Measurements from ENCODE around the gene SLC38A2.

Gene SLC38A2

GRCh38 chr12:46379352-46379751, 6.8 kb upstream of the SLC38A2 start:
- TF ChIP-seq CTCF (IDR thresholded peaks at IDR 0.05), result no peak

DNA sequence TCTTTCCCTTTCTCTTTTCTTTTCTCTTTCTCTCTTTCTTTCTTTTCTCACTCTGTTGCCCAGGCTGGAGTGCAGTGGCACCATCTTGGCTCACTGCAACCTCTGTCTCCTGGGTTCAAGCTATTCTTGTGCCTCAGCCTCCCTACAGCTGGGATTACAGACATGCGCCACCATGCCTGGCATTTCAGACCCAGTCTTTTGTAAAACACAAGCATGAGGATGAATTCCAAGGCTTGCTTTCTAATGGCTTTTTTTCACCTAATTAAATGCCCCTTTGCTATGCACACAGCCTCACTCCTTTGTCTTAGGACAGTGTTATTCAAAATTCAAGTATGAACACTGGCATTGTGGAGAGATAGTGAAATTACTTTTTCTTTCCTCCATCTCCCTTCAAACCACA, 6.0 kb upstream of the SLC38A2 start:
- TF ChIP-seq CTCF (IDR thresholded peaks at IDR 0.05), result no peak

GRCh38 chr12:46377678-46378077, 5.1 kb upstream of the SLC38A2 start:
- no peak for TF ChIP-seq CTCF (IDR thresholded peaks at IDR 0.05)

DNA sequence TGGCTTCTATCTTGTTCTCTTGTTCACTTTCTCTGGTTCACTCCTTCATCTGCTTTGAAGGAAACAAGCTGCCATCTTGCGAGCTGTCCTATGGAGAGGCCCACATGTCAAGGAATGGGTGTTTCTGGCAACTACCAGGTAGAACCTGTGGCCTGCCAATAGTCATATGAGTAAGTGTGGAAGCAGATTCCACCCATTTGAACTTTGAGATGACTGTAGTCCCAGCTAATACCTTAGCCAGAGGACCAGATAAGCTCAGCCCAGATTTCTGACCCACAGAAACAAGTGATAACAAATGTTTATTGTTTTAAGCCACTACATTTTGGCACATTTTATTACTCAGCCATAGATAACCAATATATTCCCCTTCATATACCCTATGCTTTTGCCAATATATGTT, 4.0 kb upstream of the SLC38A2 start:
- no peak for TF ChIP-seq CTCF (IDR thresholded peaks at IDR 0.05)

DNA sequence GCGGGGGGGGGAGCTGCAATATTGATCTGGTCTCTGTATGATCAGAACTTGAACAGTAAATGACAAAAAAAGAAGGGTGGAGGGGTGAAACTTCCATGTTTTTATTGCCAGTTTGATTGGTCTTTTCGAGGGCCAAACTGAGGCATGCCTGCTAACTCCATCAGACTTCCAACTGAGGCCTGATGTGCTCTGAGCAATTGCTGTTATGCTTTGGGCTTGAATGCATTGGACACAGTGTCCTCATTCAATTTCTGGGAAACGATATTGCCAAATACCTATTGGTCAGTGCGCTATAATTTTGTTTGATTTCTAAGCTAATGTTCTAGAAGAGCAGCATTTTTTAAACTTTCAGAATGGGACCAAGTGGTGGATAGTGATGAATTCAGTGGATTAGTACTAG, 2.1 kb upstream of the SLC38A2 start:
- no peak for TF ChIP-seq CTCF (IDR thresholded peaks at IDR 0.05)

DNA sequence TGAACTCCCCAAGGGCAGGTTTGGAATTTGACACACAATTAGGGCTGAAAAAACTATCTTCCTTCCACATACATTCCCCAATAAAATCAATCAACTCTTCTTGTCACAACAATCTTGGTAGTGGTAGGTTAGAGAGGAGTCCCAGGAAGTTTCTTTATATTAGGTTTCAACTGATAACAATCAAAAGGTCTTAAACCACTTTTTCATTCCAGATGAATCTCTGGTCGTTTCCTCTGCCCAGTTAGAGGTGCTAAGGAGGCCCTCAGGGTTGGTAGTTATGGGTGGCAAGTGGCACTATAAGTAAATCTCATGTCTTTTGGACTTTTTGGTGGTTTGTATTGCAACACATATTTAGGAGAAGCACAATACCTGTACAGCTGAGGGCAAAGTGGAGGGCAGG, 1.7 kb upstream of the SLC38A2 start:
- TF ChIP-seq CTCF (IDR thresholded peaks at IDR 0.05), result no peak

DNA sequence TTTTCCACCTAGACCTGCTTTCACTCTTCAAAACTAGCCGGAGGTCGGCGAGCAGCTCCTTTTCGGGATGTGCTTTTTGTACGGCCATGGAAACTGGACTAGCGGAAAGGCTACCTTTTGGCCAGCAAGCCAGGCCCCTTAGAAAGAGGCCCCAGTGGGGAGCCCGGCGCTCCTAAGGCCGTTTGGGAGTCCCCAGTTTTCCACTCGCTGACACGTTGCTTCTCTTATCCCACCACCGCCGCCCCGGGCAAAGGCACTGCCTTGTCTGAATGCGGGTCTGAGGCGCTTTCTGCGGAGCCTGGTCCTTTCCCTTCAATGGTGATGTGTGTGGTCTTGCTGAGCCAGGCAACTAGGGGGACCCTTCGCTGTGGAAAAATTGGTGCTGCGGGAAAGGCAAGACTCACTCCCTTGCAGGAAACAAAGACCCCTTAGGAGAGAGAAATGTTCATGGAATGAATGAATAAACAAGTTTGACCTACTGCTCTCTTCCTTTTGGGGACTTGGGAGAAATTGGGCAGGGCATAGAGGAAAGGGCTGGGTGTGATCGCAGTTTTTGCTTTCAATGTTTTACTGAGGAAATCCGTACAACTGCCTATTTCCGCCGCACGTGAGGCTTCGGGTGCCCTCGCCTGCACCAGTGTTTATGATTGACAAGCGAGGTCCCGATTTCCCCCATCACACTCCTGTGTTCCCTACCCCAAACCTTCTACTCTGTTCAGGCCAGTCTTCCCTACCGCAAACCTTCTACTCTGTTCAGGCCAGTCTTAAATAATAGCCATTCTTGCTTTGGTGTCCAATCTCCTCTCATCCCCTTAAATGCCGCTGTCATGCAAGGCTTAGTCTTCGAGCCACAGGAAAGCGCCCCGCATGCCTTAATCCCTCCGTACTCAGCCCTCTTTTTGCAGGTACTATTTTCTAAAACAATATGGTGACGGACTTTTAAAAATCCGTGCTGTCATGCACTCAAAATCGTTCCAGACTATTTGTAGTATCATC, 1.0 kb upstream of the SLC38A2 start:
- TF ChIP-seq CTCF (IDR thresholded peaks at IDR 0.05), result no peak
